Loucy (cell line): ENCODE results near the gene NAA38.

Experiments
- CTCF ChIP-seq: fragments of 200-600 bp; sonication (generic); conservative IDR thresholded peaks from 2 replicates; pipeline ENCODE4 v1.5.1; 2014; ENCODE audit warnings: mild to moderate bottlenecking, antibody characterized with exemption, low read length
- EZH2phosphoT487 ChIP-seq: fragments of 200-600 bp; IDR thresholded peaks from 2 replicates; pipeline ENCODE4 v1.6.1; 2018; ENCODE audit warnings: antibody characterized with exemption, mild to moderate bottlenecking, moderate library complexity, borderline replicate concordance

- TF ChIP-seq CTCF (no peak; the same call in 1 of the 2 replicates), EZH2phosphoT487 (no peak)
Observed at GRCh38 chr17:7887038-7887481, 29.7 kb upstream of the NAA38 start.
